ENCODE results near the gene RNF157.
A peak's percentile ranks its signal among the peaks of the same experiment; 100 is the strongest.
"Not testable (repeated sequence)": the region's sequence is repeated elsewhere in the genome, so short reads cannot be mapped to it uniquely, and the experiment has no call there.

Gene RNF157

GRCh38 chr17:76232342-76232741, 8.0 kb downstream of the RNF157 start:
- no peak for DNase-seq

- DNase-seq: not testable (repeated sequence)
These were observed 13.5 kb downstream of the RNF157 start for GRCh38 chr17:76226749-76227148.

- DNase-seq: not testable (repeated sequence)
These were observed 14.8 kb downstream of the RNF157 start for GRCh38 chr17:76225373-76226086.

- no peak for DNase-seq
These were observed 16.5 kb downstream of the RNF157 start for GRCh38 chr17:76223802-76224201.

- no peak for DNase-seq
These were observed 20.5 kb downstream of the RNF157 start for GRCh38 chr17:76219670-76220383.

GRCh38 chr17:76217081-76217480, 23.2 kb downstream of the RNF157 start:
- no peak for DNase-seq

- no peak for DNase-seq
These were observed 26.8 kb downstream of the RNF157 start for GRCh38 chr17:76213491-76213890.

- DNase-seq: peak; percentile 54
These were observed 32.2 kb downstream of the RNF157 start for GRCh38 chr17:76208120-76208519.

GRCh38 chr17:76207275-76208059, 32.8 kb downstream of the RNF157 start:
- no peak for DNase-seq

GRCh38 chr17:76205542-76206144, 34.6 kb downstream of the RNF157 start:
- not testable (repeated sequence) for DNase-seq

GRCh38 chr17:76204277-76204676, 36.0 kb downstream of the RNF157 start:
- no peak for DNase-seq

GRCh38 chr17:76200354-76200753, 39.9 kb downstream of the RNF157 start:
- no peak for DNase-seq

- no peak for DNase-seq
These were observed 40.8 kb downstream of the RNF157 start for GRCh38 chr17:76199469-76199868.

GRCh38 chr17:76198702-76199101, 41.6 kb downstream of the RNF157 start:
- no peak for DNase-seq

GRCh38 chr17:76197911-76198310, 42.4 kb downstream of the RNF157 start:
- DNase-seq: no peak

- no peak for DNase-seq
These were observed 43.6 kb downstream of the RNF157 start for GRCh38 chr17:76196675-76197074.

- DNase-seq: no peak
These were observed 44.8 kb downstream of the RNF157 start for GRCh38 chr17:76195281-76196096.

- DNase-seq: peak; percentile 36
These were observed 46.7 kb downstream of the RNF157 start for GRCh38 chr17:76193591-76193990.

- no peak for DNase-seq
These were observed 48.4 kb downstream of the RNF157 start for GRCh38 chr17:76191896-76192295.

- DNase-seq: no peak
These were observed 50.6 kb downstream of the RNF157 start for GRCh38 chr17:76189741-76190140.

GRCh38 chr17:76189247-76189646, 51.0 kb downstream of the RNF157 start:
- no peak for DNase-seq
